Upper lobe of right lung (tissue), 1 donor: ENCODE data around the gene PCLO. TPM values are rescaled to one million over a fixed set of nuclear protein-coding genes. Genes with fewer than 3 reads are reported as not detected.

Experiments
- ATAC-seq: fragments of 200-7000 bp; cut with Tn5 transposase; one replicate; pipeline ENCODE4 v1.9.1; 2020; ENCODE audit warnings: mild to moderate bottlenecking, moderate library complexity
- DNase-seq: peaks from one replicate; pipeline ENCODE4 v3.0.0-alpha.2; 2020
- H3K27ac ChIP-seq: fragments of 200-600 bp; one replicate; pipeline ENCODE4 v1.8.0; 2022
- H3K27me3 ChIP-seq: fragments of 200-600 bp; one replicate; pipeline ENCODE4 v1.8.0; 2022; ENCODE audit warnings: mild to moderate bottlenecking
- H3K36me3 ChIP-seq: fragments of 200-600 bp; one replicate; pipeline ENCODE4 v1.8.0; 2022
- H3K4me1 ChIP-seq: fragments of 200-600 bp; one replicate; pipeline ENCODE4 v1.8.0; 2022
- H3K4me3 ChIP-seq: fragments of 200-600 bp; one replicate; pipeline ENCODE4 v1.8.0; 2022; ENCODE audit warnings: mild to moderate bottlenecking
- H3K9me3 ChIP-seq: fragments of 200-600 bp; one replicate; pipeline ENCODE4 v1.8.0; 2022
- intact Hi-C: fragments of 100-400 bp; cut with DNase I; formaldehyde crosslinking; loops from one replicate; pipeline ENCODE4 v1.11.0; 2022
- total RNA-seq: library from RNA; stranded (reverse); fragmentation: NEBNext Ultra II Directional; extraction: Animal tissue kit (Norgen Biotek cat#: 25700); gene quantifications from one replicate; pipeline ENCODE4 v1.2.1, GENCODE V29; 2021
- TF ChIP-seq, protein P1 (sequence below): fragments of 200-600 bp; IDR thresholded peaks from one replicate; pipeline ENCODE4 v1.8.0; 2022; ENCODE audit warnings: antibody characterized with exemption
- donor health status: DM: no; HTN: yes; CAD: no; lungs with severe emphysema.

PCLO gene
- total RNA-seq, 1 donor from 2014 or later: 5.3 TPM

DNA sequence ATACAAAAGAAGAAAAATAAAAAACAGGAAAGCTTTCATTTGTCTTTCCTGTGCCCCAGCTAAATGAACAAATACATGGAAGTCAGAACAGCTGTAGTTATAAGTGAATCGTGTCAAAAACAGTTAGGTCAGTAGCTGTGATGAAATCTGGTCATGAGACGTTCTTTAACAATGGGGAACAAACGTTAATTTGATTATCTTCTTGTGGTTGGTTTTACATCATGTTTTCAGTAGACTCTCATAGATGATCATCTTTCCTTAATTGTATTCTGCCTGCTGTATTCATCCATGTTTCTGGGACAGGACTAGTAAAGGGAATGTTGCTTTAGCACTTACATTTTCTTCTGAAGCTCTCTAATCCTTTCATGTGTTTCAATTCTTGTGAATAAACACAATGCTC, 97.0 kb downstream of the PCLO start:
- Histone ChIP-seq H3K27me3 (no peaks in the 10 kb centered on the region), H3K4me3 (no peak overlapping the region), H3K9me3 (no peaks in the 10 kb centered on the region), H3K36me3 (no peaks in the 10 kb centered on the region), H3K4me1 (no peaks in the 10 kb centered on the region), H3K27ac (no peak overlapping the region)
- ATAC-seq (no peak), DNase-seq (no peak)
- TF ChIP-seq, protein P1, sequence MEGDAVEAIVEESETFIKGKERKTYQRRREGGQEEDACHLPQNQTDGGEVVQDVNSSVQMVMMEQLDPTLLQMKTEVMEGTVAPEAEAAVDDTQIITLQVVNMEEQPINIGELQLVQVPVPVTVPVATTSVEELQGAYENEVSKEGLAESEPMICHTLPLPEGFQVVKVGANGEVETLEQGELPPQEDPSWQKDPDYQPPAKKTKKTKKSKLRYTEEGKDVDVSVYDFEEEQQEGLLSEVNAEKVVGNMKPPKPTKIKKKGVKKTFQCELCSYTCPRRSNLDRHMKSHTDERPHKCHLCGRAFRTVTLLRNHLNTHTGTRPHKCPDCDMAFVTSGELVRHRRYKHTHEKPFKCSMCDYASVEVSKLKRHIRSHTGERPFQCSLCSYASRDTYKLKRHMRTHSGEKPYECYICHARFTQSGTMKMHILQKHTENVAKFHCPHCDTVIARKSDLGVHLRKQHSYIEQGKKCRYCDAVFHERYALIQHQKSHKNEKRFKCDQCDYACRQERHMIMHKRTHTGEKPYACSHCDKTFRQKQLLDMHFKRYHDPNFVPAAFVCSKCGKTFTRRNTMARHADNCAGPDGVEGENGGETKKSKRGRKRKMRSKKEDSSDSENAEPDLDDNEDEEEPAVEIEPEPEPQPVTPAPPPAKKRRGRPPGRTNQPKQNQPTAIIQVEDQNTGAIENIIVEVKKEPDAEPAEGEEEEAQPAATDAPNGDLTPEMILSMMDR: no peak
- intact Hi-C loops: no loop called here

DNA sequence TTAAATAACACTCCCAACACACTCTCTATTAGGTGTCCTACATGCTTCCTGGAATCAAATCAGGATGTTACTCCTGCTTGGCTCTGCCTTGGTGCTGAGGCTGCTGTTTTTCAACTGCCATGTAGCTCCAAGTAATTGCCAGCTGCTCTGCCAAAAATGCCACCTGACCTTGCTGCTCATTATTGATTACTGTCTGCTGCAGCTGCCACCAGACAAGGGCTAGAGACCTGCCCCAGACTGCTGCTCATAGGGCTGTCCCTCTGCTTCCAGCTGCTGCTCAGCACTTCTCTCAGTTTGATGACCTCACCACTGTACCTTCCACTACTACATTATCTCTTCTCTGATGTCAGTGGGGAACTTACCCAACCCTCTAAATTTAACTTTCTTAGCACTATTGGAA, 102.5 kb downstream of the PCLO start:
- Histone ChIP-seq H3K27me3 (no peaks in the 10 kb centered on the region), H3K9me3 (no peaks in the 10 kb centered on the region), H3K36me3 (no peaks in the 10 kb centered on the region), H3K4me3 (no peak overlapping the region), H3K27ac (no peak overlapping the region), H3K4me1 (no peaks in the 10 kb centered on the region)
- intact Hi-C loops: no loop called here
- DNase-seq (no peak), ATAC-seq (no peak)
- TF ChIP-seq, protein P1: no peak

DNA sequence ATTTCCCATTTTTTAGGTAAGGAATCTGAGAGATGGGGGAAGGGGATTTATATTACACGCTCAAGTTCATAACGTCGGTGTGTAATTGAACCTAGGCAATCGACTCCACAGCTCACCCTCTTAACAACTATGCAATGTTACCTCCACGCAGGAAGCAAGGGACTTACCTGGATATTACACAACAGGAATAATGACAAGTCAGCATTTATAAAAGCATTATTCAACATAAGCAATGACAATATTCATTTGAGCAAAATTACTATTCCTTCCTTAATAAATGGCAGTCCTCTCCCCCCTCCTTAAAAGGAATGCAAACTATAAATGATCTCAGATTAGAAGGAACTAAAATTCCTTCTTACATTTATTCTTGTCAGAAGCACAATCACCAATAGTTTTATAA, 104.0 kb downstream of the PCLO start:
- intact Hi-C loops: no loop called here
- H3K36me3 ChIP-seq: no peaks in the 10 kb centered on the region
- H3K4me3 ChIP-seq: no peak overlapping the region
- H3K27ac ChIP-seq: no peak overlapping the region
- H3K9me3 ChIP-seq: no peaks in the 10 kb centered on the region
- TF ChIP-seq, protein P1: no peak
- no peaks in the 10 kb centered on the region for H3K27me3 ChIP-seq
- H3K4me1 ChIP-seq: no peaks in the 10 kb centered on the region
- DNase-seq: no peak
- ATAC-seq: no peak

DNA sequence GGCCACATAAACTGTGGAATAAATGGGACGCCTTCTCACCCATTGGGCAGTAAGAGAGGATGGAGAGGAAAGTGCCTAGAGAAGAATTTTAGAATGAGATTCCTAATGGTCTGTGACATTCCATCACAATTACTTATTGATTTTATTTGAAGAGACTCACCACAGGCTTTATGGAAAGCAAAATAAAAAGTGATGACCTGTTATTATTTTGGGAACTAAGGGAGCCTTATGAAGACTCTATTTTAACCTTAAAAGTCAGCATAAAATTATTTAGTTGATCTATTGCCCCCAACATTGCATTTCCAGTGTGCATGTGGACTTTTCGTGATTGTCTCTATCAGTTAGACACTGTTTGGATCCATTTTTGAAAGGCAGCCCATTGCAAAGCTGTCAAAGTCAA, 107.5 kb downstream of the PCLO start:
- intact Hi-C loops: no loop called here
- no peak for DNase-seq
- no peaks in the 10 kb centered on the region for H3K27me3 ChIP-seq
- H3K4me3 ChIP-seq: no peak overlapping the region
- H3K36me3 ChIP-seq: no peaks in the 10 kb centered on the region
- TF ChIP-seq, protein P1: no peak
- H3K9me3 ChIP-seq: no peaks in the 10 kb centered on the region
- no peak overlapping the region for H3K27ac ChIP-seq
- ATAC-seq: no peak
- no peaks in the 10 kb centered on the region for H3K4me1 ChIP-seq

DNA sequence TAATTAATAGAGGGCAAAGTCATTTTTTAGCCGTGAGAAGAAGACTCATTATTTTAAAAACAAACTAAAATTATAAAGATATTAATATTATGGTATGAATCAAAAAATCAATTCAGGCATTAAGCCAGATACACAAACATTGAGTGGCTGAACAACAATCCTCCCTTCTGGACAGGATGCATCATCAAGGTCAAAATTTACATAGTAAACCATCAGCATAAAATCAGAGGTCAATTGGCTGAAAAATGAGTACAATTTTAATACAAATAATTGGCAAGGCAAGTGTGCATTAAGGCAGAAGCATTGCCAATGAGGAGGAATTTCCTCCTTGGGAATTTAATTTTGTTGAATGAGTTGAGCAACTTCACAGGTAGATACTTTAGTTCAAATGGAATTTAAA, 108.2 kb downstream of the PCLO start:
- Histone ChIP-seq H3K9me3 (no peaks in the 10 kb centered on the region), H3K27ac (no peak overlapping the region), H3K4me3 (no peak overlapping the region), H3K4me1 (no peaks in the 10 kb centered on the region), H3K36me3 (no peaks in the 10 kb centered on the region), H3K27me3 (no peaks in the 10 kb centered on the region)
- ATAC-seq (no peak), DNase-seq (no peak)
- TF ChIP-seq, protein P1: no peak
- intact Hi-C loops: no loop called here

DNA sequence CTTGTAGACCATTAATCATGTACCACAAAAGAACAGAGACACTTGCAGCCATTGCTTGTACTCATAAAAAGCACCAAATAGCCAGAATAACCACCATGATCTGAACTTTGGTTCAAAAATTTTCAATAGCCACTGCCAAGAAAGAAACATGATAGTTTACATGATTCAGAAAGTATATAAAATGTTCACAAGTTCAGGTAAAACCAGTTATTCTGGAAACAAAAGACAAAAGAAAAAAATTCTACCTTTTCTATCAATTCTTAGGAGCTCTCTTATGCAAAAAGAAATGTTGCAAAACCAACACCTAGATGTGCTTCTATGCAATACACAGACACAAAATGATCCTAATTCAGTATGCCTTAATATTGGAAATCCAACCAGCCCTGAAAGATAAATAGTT, 108.7 kb downstream of the PCLO start:
- Histone ChIP-seq H3K27ac (no peak overlapping the region), H3K36me3 (no peaks in the 10 kb centered on the region), H3K4me1 (no peaks in the 10 kb centered on the region), H3K4me3 (no peak overlapping the region), H3K27me3 (no peaks in the 10 kb centered on the region), H3K9me3 (no peaks in the 10 kb centered on the region)
- intact Hi-C loops: no loop called here
- DNase-seq: no peak
- TF ChIP-seq, protein P1: no peak
- ATAC-seq: no peak
